Skeletal muscle cell (primary cell): Measurements from ENCODE around the gene TREH.

Source experiments
- DNase-seq: peaks from one replicate; pipeline ENCODE4 v3.0.0-alpha.2; 2010; ENCODE audit warnings: low read depth
- H3K4me3 ChIP-seq: 2 replicates; pipeline ENCODE4 v1.5.1; 2011; ENCODE audit warnings: low read depth, mild to moderate bottlenecking, control low read depth, low read length, moderate library complexity

The TREH gene

GRCh38 chr11:118673361-118674081 lies 5.9 kb downstream of the TREH start:
- no peak for DNase-seq

GRCh38 chr11:118672846-118673245 lies 6.6 kb downstream of the TREH start:
- DNase-seq: no peak
- H3K4me3 ChIP-seq: no peak overlapping the region

More at GRCh38 chr11:118673361-118674081, 5.9 kb downstream of the TREH start:
- no peak overlapping the region for H3K4me3 ChIP-seq

- H3K4me3 ChIP-seq: no peak overlapping the region
Measured at GRCh38 chr11:118671254-118671653, 8.2 kb downstream of the TREH start.

GRCh38 chr11:118670063-118670462 lies 9.4 kb downstream of the TREH start:
- H3K4me3 ChIP-seq: no peak overlapping the region

More at GRCh38 chr11:118671254-118671653, 8.2 kb downstream of the TREH start:
- no peak for DNase-seq

GRCh38 chr11:118666371-118666770 lies 13.1 kb downstream of the TREH start:
- no peak for DNase-seq
- no peak overlapping the region for H3K4me3 ChIP-seq

More at GRCh38 chr11:118670063-118670462, 9.4 kb downstream of the TREH start:
- no peak for DNase-seq

GRCh38 chr11:118663902-118664301 lies 15.5 kb downstream of the TREH start:
- DNase-seq: no peak
- no peak overlapping the region for H3K4me3 ChIP-seq

- no peak overlapping the region for H3K4me3 ChIP-seq
- no peak for DNase-seq
Measured at GRCh38 chr11:118663381-118663780, 16.1 kb downstream of the TREH start.

- no peak for DNase-seq
- H3K4me3 ChIP-seq: no peak overlapping the region
Measured at GRCh38 chr11:118662401-118663271, 16.8 kb downstream of the TREH start.

GRCh38 chr11:118661425-118662301 lies 17.8 kb downstream of the TREH start:
- H3K4me3 ChIP-seq: no peak overlapping the region
- no peak for DNase-seq

GRCh38 chr11:118660681-118661424 lies 18.6 kb downstream of the TREH start:
- no peak for DNase-seq
- H3K4me3 ChIP-seq: no peak overlapping the region

- H3K4me3 ChIP-seq: no peak overlapping the region
- DNase-seq: no peak
Measured at GRCh38 chr11:118659953-118660680, 19.3 kb downstream of the TREH start.

GRCh38 chr11:118659314-118659952 lies 20.0 kb downstream of the TREH start:
- DNase-seq: peak; percentile 42
- no peak overlapping the region for H3K4me3 ChIP-seq

- no peak overlapping the region for H3K4me3 ChIP-seq
- DNase-seq: no peak
Measured at GRCh38 chr11:118658429-118659313, 20.8 kb downstream of the TREH start.

GRCh38 chr11:118657709-118658428 lies 21.6 kb downstream of the TREH start:
- no peak overlapping the region for H3K4me3 ChIP-seq
- DNase-seq: no peak

- DNase-seq: no peak
- H3K4me3 ChIP-seq: no peak overlapping the region
Measured at GRCh38 chr11:118657238-118657637, 22.2 kb downstream of the TREH start.

- no peak for DNase-seq
Measured at GRCh38 chr11:118656563-118657165, 22.8 kb downstream of the TREH start.

More at GRCh38 chr11:118656563-118657165, 22.8 kb downstream of the TREH start:
- H3K4me3 ChIP-seq: no peak overlapping the region
